DMS79 (cell line): ENCODE measurements around the gene UROD.
"Not testable (repeated sequence)": the region's sequence is repeated elsewhere in the genome, so short reads cannot be mapped to it uniquely, and the experiment has no call there.

ENCODE experiments used
- DNase-seq: peaks from one replicate; lab custom pipeline; 2025; lab: John Stamatoyannopoulos, UW

Gene UROD

GRCh38 chr1:45040297-45040696 is 28.2 kb downstream of the UROD start:
- DNase-seq = no peak

- no peak for DNase-seq
These were observed 31.0 kb downstream of the UROD start for GRCh38 chr1:45043094-45043493.

GRCh38 chr1:45044916-45045315 is 32.9 kb downstream of the UROD start:
- no peak for DNase-seq

- DNase-seq = no peak
These were observed 35.0 kb downstream of the UROD start for GRCh38 chr1:45047032-45047431.

- no peak for DNase-seq
These were observed 39.1 kb downstream of the UROD start for GRCh38 chr1:45051005-45051772.

- no peak for DNase-seq
These were observed 45.5 kb downstream of the UROD start for GRCh38 chr1:45057542-45057941.

- no peak for DNase-seq
These were observed 47.8 kb downstream of the UROD start for GRCh38 chr1:45059829-45060228.

- not testable (repeated sequence) for DNase-seq
These were observed 50.4 kb downstream of the UROD start for GRCh38 chr1:45062463-45062862.

GRCh38 chr1:45065083-45065482 is 53.0 kb downstream of the UROD start:
- no peak for DNase-seq
